HG03521 (cell line): Measurements from ENCODE around the gene CNTN1.

Source experiments
- ATAC-seq: cut with Tn5 transposase; IDR thresholded peaks from one replicate; pipeline ENCODE4 v1.9.1; 2021; ENCODE audit warnings: mild to moderate bottlenecking, moderate library complexity; ENCODE audit not compliant: unreplicated experiment

CNTN1 gene

DNA sequence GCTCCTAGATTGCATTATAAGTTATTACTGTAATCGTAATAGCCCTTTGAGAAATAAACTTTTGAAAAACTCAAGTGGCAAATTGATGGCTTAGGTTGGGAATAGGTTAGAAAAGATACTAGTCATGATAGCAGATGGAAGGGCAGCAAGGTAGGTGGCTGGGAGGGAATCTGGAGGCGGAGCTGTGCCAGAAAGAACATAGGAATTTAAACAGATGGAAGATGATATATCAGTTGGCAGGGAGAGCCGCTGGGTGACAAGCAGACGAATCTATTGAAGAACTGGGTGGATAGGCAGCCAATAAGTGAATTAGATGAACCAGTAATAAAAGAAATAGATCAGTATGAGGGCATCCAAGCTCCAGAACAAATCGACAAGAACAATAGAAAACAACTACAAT lies 142.1 kb downstream of the CNTN1 start:
- ATAC-seq: no peak

DNA sequence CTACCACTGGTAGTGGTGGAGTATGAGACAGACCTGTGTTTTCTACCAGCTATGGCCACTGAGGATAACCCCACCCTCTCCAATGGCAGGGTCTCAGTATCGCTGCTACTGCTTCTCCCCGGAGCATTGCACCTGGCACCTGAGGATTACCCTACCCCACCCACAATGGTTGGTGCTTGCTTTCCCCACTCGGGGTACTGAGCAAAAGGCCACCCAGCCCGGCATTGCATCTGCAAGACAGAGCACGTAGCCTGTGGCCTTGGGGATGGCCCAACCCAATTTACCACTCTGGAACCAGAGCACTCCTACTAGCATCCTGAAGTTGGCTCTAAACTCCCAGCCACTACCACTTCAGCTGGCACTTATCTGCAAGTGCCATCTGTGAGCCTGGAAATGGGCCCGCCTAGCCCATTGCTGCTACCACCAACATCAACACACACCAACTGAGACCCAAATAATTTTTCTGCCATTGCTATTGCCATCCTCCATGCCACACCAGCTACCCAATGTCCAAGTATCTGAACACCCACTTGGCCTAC lies 145.7 kb downstream of the CNTN1 start:
- no peak for ATAC-seq

DNA sequence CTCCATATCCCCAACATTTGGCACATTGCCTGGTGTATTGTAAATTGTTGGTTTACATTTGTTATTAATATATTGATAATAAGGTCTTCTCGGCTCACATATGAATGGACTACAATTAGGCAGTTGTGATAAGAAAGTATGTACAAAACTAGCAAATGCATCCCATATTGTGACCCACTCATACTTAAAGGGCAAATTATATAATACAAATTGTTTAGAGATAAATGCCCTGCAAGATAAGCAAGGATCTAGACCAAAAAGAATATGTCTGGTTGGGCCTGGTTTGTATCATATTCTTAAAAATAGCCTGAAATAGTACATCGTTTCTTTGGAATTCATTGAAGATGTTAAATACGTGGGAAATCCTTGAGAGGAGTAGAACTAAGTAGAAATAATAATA lies 151.3 kb downstream of the CNTN1 start:
- ATAC-seq: no peak

- no peak for ATAC-seq
Observed at GRCh38 chr12:40853221-40853620, 161.0 kb downstream of the CNTN1 start.

- no peak for ATAC-seq
Observed at GRCh38 chr12:40854604-40855003, 162.4 kb downstream of the CNTN1 start.

- ATAC-seq: no peak
Observed at GRCh38 chr12:40864891-40865290, 172.7 kb downstream of the CNTN1 start.

GRCh38 chr12:40870981-40871380 lies 178.7 kb downstream of the CNTN1 start:
- no peak for ATAC-seq

DNA sequence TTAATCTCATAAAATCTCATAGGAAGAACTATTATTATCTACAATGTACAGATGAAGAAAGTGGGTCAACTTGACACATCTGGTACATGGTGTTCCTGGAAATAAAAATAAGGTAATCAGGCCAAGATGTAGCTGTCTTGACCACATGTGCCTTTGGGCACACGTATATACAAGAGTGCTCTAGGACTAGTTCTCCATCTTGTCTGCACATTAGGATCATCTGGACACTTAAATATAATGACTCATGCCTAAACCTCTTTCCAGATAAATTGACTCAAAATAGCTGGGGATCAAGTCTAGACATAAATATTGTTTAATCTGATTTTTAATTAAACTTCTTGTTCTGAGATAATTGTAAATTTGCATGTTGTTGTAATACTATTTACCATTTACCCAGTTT lies 182.6 kb downstream of the CNTN1 start:
- ATAC-seq: no peak

GRCh38 chr12:40889329-40889728 lies 197.1 kb downstream of the CNTN1 start:
- no peak for ATAC-seq

DNA sequence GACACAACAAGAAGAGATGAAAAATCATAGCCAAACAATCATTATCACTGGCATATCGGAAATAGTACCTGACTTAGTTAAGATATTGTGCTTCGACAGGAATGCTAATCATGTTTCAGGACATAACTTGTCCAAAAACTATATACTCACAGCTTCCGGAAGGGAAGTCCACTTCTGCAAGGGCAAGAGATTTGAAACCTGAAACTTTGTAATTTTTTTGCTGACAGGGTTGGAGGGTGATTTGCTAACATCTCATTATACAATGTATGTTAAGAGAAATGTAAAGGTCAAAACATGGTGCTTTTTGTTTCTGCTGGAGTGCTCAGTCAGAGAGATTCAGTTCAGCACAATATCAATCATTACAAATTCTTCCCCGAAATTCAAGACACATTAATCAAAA lies 200.3 kb downstream of the CNTN1 start:
- ATAC-seq: no peak

GRCh38 chr12:40898505-40898904 lies 206.3 kb downstream of the CNTN1 start:
- ATAC-seq: no peak

- no peak for ATAC-seq
Observed at GRCh38 chr12:40903040-40903439, 210.8 kb downstream of the CNTN1 start.

DNA sequence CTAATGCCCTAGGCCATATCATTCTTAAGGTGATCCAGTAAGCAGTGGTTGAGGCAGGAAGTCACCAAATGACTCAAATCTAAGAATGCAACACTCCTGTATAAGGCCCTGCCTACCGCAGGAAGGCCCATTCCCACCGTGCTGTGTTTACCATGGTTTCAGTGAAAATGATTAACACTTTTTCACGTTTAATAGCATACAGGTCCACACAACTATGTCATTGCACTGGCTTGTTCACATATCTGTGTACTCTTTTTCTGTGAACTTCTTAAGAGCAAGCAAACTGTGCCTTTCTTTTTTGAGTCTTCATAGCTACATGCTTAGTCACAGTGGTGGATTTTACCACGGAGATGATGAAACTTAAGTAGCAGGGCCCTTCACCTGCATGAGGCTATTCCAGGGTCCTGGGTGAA lies 214.9 kb downstream of the CNTN1 start:
- peak; percentile 89 for ATAC-seq

- ATAC-seq: no peak
Observed at GRCh38 chr12:40911676-40912075, 219.4 kb downstream of the CNTN1 start.

GRCh38 chr12:40915172-40915571 lies 222.9 kb downstream of the CNTN1 start:
- ATAC-seq: no peak

DNA sequence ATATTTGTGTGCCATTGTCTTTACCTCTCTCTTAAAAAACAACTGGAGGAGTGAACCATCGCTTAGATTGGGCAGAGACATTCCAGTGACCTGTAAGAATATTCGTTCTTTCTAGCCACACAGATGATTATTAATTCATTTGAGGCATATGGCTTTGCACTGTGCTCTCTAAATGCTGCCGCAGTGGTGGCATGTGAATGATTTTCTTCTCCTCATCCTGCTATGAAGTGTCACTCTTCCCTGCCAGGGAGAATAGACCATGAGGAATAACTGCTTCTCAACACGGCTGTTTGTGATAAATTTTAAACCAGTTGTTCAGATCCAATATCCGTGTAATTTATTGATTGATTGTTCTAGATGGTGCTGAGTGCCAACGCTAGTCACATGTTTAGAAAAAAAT lies 225.3 kb downstream of the CNTN1 start:
- no peak for ATAC-seq

GRCh38 chr12:40921563-40922163 lies 229.4 kb downstream of the CNTN1 start:
- ATAC-seq: no peak

GRCh38 chr12:40937891-40938290 lies 245.7 kb downstream of the CNTN1 start:
- ATAC-seq: no peak

- no peak for ATAC-seq
Observed at GRCh38 chr12:40942326-40942725, 250.1 kb downstream of the CNTN1 start.

- no peak for ATAC-seq
Observed at GRCh38 chr12:40945772-40946171, 253.5 kb downstream of the CNTN1 start.

DNA sequence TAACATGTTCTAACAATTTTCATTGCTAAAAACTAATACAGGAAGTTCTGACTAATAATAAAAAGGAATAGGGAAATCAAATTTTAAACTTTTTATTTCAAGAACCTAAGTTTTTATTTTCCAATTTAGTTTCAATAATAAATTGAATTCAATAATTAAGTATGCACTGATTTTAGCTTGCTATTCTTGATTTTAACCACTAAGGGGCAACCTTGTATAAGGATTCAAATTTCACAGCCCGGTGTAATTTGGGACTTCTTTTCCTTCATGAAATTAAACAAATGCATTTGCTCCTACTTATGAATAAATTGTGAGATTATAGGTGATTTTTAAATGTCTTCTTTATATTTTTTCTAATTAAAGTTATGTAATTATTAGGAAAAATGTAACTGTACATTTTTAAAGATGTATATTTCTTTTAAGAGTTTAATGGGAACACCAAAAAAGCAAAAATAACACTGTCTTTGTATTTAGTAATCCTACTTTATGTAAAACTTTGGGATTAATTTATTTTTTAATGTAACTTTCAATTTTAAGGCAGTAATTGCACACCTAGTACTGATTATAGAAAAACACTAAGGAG lies 254.5 kb downstream of the CNTN1 start:
- ATAC-seq: no peak

- ATAC-seq: no peak
Observed at GRCh38 chr12:40947797-40948196, 255.6 kb downstream of the CNTN1 start.

DNA sequence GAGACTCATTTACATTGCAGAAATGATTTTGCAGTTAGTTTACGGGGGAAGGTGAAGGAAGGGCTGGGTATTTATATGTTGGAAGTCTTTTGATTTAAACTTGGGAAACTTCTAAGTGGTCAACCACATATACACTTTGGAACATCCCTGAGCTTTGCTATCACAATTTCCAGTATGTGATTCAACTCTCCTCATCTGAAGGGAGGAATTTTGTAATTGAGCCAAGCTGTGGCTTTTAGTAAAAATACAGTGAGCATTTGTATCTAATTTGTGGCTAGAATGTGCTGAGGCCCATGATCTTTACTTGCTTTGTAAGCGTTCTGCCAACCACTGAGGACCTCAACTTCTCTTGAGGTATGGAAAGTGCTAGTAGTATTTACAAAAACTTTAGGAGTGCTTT lies 260.8 kb downstream of the CNTN1 start:
- ATAC-seq: no peak
